Sigmoid colon (tissue), 7 donors: ENCODE results near the gene GAS2L3. TPM values are rescaled to one million over a fixed set of nuclear protein-coding genes. Genes with fewer than 3 reads are reported as not detected.

ENCODE experiments used
- DNase-seq: peaks from one replicate; pipeline ENCODE4 v3.0.0-alpha.2; 2019
- H3K27ac ChIP-seq, 4 donors: fragments of 200-600 bp; sonication (generic); one replicate each; pipeline ENCODE4 v1.5.1; 2016 to 2019; ENCODE audit warnings: mild to moderate bottlenecking in 1 of 4
- H3K27me3 ChIP-seq, 3 donors: fragments of 200-600 bp; sonication (generic); one replicate each; pipeline ENCODE4 v1.5.1; 2019; ENCODE audit warnings: mild to moderate bottlenecking in 1 of 3
- H3K36me3 ChIP-seq, 4 donors: fragments of 200-600 bp; sonication (generic); one replicate each; pipeline ENCODE4 v1.5.1; 2016 to 2019
- H3K4me1 ChIP-seq, 4 donors: fragments of 200-600 bp; sonication (generic); one replicate each; pipeline ENCODE4 v1.5.1; 2017 to 2019
- H3K4me3 ChIP-seq, 4 donors: fragments of 200-600 bp; sonication (generic); one replicate each; pipeline ENCODE4 v1.5.1; 2017 to 2019; ENCODE audit warnings: mild to moderate bottlenecking in 2 of 4, moderate library complexity in 1 of 4
- H3K9me3 ChIP-seq, 4 donors: fragments of 200-600 bp in 3 of 4; sonication (generic) in 3 of 4; one replicate each; pipeline versions ENCODE4 v1.5.1 to v1.6.1; 2013 to 2019
- CTCF ChIP-seq, 4 experiments: fragments of 450-650 bp in 3 of 4; fragments of 200-600 bp in 1 of 4; IDR thresholded peaks; one replicate each; pipeline ENCODE4 v1.5.1; 2016 to 2019; ENCODE audit warnings: antibody characterized with exemption in 4 of 4, mild to moderate bottlenecking in 3 of 4, moderate library complexity in 2 of 4
- EP300 ChIP-seq, 4 donors: sonication (generic); formaldehyde crosslinking; IDR thresholded peaks; one replicate each; pipeline ENCODE4 v1.6.1; 2017; ENCODE audit warnings: antibody characterized with exemption in 4 of 4
- POLR2A ChIP-seq, 2 donors: fragments of 450-650 bp; IDR thresholded peaks; one replicate each; pipeline ENCODE4 v1.6.1; 2016; ENCODE audit warnings: antibody characterized with exemption in 2 of 2, mild to moderate bottlenecking in 2 of 2, moderate library complexity in 2 of 2
- POLR2AphosphoS5 ChIP-seq, 4 donors: sonication (generic); formaldehyde crosslinking; IDR thresholded peaks; one replicate each; pipeline ENCODE4 v1.6.1; 2017; ENCODE audit warnings: antibody characterized with exemption in 4 of 4
- WGBS, 2 donors: extraction: QIAGEN DNeasy Blood & Tissue Kit; methylation state at CpG; one replicate each; pipeline ENCODE4 v1.1.7; 2013; 5-methylcytosine and 5-hydroxymethylcytosine counted together
- intact Hi-C: fragments of 100-400 bp; cut with DNase I; formaldehyde crosslinking; loops from one replicate; pipeline ENCODE4 v1.15.1; 2023
- polyA plus RNA-seq, 3 donors: library from polyadenylated mRNA; stranded (reverse); fragments of 200-250 nt; gene quantifications; one replicate each; pipeline ENCODE4 v1.2.3, GENCODE V29; 2013
- total RNA-seq, 4 donors: library from RNA; depleted of rRNA; stranded (reverse); fragments of >200 nt; gene quantifications; one replicate each; pipeline ENCODE4 v1.1.0, GENCODE V29; 2016
- donor health status: healthy with polysubstance abuse.
- donor health status: Bipolar disorder and iron deficiency.
- donor health status: healthy.

Gene GAS2L3
- total and polyA plus RNA-seq, 7 donors = 1.6 to 6.1 (median 5.4) TPM

- WGBS, 2 donors = 82 to 87% methylated on average over 3 of the region's 3 CpGs
Observed at GRCh38 chr12:100533376-100533775, 40.1 kb upstream of the GAS2L3 start.

GRCh38 chr12:100534625-100535227, 38.8 kb upstream of the GAS2L3 start:
- intact Hi-C loops = no loop called here
- TF ChIP-seq CTCF (IDR thresholded peaks at IDR 0.05) (no peak), POLR2AphosphoS5 (IDR thresholded peaks at IDR 0.05) (no peak), EP300 (IDR thresholded peaks at IDR 0.05) (no peak), POLR2A (IDR thresholded peaks at IDR 0.05) (no peak)
- Histone ChIP-seq H3K4me1 (no peaks in the 10 kb centered on the region), H3K27ac (no peak overlapping the region), H3K4me3 (no peak overlapping the region), H3K27me3 (no peaks in the 10 kb centered on the region), H3K9me3 (no peaks in the 10 kb centered on the region), H3K36me3 (no peaks in the 10 kb centered on the region)
- no peak for DNase-seq
- WGBS, 2 donors = 18 to 66% methylated on average over 6 of the region's 6 CpGs

More at GRCh38 chr12:100533376-100533775, 40.1 kb upstream of the GAS2L3 start:
- intact Hi-C loops = no loop called here
- no peak for DNase-seq
- Histone ChIP-seq H3K27me3 (no peaks in the 10 kb centered on the region), H3K27ac (no peak overlapping the region), H3K9me3 (no peaks in the 10 kb centered on the region), H3K4me1 (no peaks in the 10 kb centered on the region), H3K36me3 (no peaks in the 10 kb centered on the region), H3K4me3 (no peak overlapping the region)
- TF ChIP-seq CTCF (IDR thresholded peaks at IDR 0.05) (no peak), EP300 (IDR thresholded peaks at IDR 0.05) (no peak), POLR2A (IDR thresholded peaks at IDR 0.05) (no peak), POLR2AphosphoS5 (IDR thresholded peaks at IDR 0.05) (no peak)

GRCh38 chr12:100539202-100539601, 34.3 kb upstream of the GAS2L3 start:
- no peaks in the 10 kb centered on the region for H3K36me3 ChIP-seq
- no peak for DNase-seq
- no peaks in the 10 kb centered on the region for H3K4me1 ChIP-seq
- no peak for TF ChIP-seq EP300 (IDR thresholded peaks at IDR 0.05)
- no peak for TF ChIP-seq POLR2A (IDR thresholded peaks at IDR 0.05)
- TF ChIP-seq CTCF (IDR thresholded peaks at IDR 0.05) = no peak
- TF ChIP-seq POLR2AphosphoS5 (IDR thresholded peaks at IDR 0.05) = no peak
- no peak overlapping the region for H3K4me3 ChIP-seq
- H3K9me3 ChIP-seq = no peaks in the 10 kb centered on the region
- WGBS, 2 donors = 47 to 64% methylated on average over 2 of the region's 2 CpGs
- intact Hi-C loops = no loop called here
- no peak overlapping the region for H3K27ac ChIP-seq
- no peaks in the 10 kb centered on the region for H3K27me3 ChIP-seq

GRCh38 chr12:100544165-100544564, 29.3 kb upstream of the GAS2L3 start:
- no peak overlapping the region for H3K27ac ChIP-seq
- H3K27me3 ChIP-seq = no peaks in the 10 kb centered on the region
- H3K9me3 ChIP-seq = no peaks in the 10 kb centered on the region
- H3K4me3 ChIP-seq = no peak overlapping the region
- no peak for DNase-seq
- no peaks in the 10 kb centered on the region for H3K4me1 ChIP-seq
- no peaks in the 10 kb centered on the region for H3K36me3 ChIP-seq
- 91 to 98% methylated on average over 4 of the region's 4 CpGs for WGBS, 2 donors
- TF ChIP-seq CTCF (IDR thresholded peaks at IDR 0.05) (no peak), POLR2AphosphoS5 (IDR thresholded peaks at IDR 0.05) (no peak), POLR2A (IDR thresholded peaks at IDR 0.05) (no peak), EP300 (IDR thresholded peaks at IDR 0.05) (no peak)
- intact Hi-C loops = no loop called here

- Histone ChIP-seq H3K4me1 (no peaks in the 10 kb centered on the region), H3K36me3 (no peaks in the 10 kb centered on the region), H3K27ac (no peak overlapping the region), H3K4me3 (no peak overlapping the region), H3K9me3 (no peaks in the 10 kb centered on the region), H3K27me3 (no peaks in the 10 kb centered on the region)
- WGBS, 2 donors = 89 to 93% methylated on average over 1 of the region's 1 CpG
- TF ChIP-seq CTCF (IDR thresholded peaks at IDR 0.05) (no peak), EP300 (IDR thresholded peaks at IDR 0.05) (no peak), POLR2AphosphoS5 (IDR thresholded peaks at IDR 0.05) (no peak), POLR2A (IDR thresholded peaks at IDR 0.05) (no peak)
- intact Hi-C loops = no loop called here
- DNase-seq = no peak
Observed at GRCh38 chr12:100545092-100545491, 28.4 kb upstream of the GAS2L3 start.
